LNCaP clone FGC (cell line): Measurements from ENCODE around the gene C1QTNF2.

ENCODE experiments used
- DNase-seq: peaks from one replicate; pipeline ENCODE4 v3.0.0-alpha.2; 2011; ENCODE audit warnings: low read depth
- H3K4me3 ChIP-seq: 2 replicates; pipeline ENCODE4 v1.5.1; 2011; ENCODE audit warnings: mild to moderate bottlenecking, low read depth, low read length, control low read depth
- CTCF ChIP-seq: IDR thresholded peaks from 2 replicates; pipeline ENCODE4 v1.5.1; 2012; ENCODE audit warnings: mild to moderate bottlenecking; ENCODE audit not compliant: control insufficient read depth, insufficient read depth; ENCODE audit errors: extremely low read depth

Gene C1QTNF2

GRCh38 chr5:160356550-160357347 lies 13.7 kb downstream of the C1QTNF2 start:
- no peak overlapping the region for H3K4me3 ChIP-seq
- no peak for DNase-seq
- no peak for TF ChIP-seq CTCF

- DNase-seq, result no peak
- no peak overlapping the region for H3K4me3 ChIP-seq
- TF ChIP-seq CTCF, result no peak
Measured at GRCh38 chr5:160354666-160355065, 15.8 kb downstream of the C1QTNF2 start.

GRCh38 chr5:160353379-160353778 lies 17.0 kb downstream of the C1QTNF2 start:
- no peak for DNase-seq
- no peak for TF ChIP-seq CTCF
- H3K4me3 ChIP-seq, result no peak overlapping the region

- H3K4me3 ChIP-seq, result no peak overlapping the region
- DNase-seq, result no peak
- TF ChIP-seq CTCF, result no peak
Measured at GRCh38 chr5:160352308-160352707, 18.1 kb downstream of the C1QTNF2 start.

- no peak overlapping the region for H3K4me3 ChIP-seq
- no peak for DNase-seq
- TF ChIP-seq CTCF, result no peak
Measured at GRCh38 chr5:160349935-160350303, 20.5 kb downstream of the C1QTNF2 start.

- no peak overlapping the region for H3K4me3 ChIP-seq
- DNase-seq, result no peak
- TF ChIP-seq CTCF, result no peak
Measured at GRCh38 chr5:160349249-160349934, 21.0 kb downstream of the C1QTNF2 start.
